HG02943 (cell line): ENCODE measurements around the gene RPL28.
"Not testable (repeated sequence)": the region's sequence is repeated elsewhere in the genome, so short reads cannot be mapped to it uniquely, and the experiment has no call there.

Experiments used
- ATAC-seq: cut with Tn5 transposase; IDR thresholded peaks from one replicate; pipeline ENCODE4 v1.9.1; 2021; ENCODE audit warnings: mild to moderate bottlenecking, low read depth, moderate library complexity; ENCODE audit not compliant: unreplicated experiment

The RPL28 gene

DNA sequence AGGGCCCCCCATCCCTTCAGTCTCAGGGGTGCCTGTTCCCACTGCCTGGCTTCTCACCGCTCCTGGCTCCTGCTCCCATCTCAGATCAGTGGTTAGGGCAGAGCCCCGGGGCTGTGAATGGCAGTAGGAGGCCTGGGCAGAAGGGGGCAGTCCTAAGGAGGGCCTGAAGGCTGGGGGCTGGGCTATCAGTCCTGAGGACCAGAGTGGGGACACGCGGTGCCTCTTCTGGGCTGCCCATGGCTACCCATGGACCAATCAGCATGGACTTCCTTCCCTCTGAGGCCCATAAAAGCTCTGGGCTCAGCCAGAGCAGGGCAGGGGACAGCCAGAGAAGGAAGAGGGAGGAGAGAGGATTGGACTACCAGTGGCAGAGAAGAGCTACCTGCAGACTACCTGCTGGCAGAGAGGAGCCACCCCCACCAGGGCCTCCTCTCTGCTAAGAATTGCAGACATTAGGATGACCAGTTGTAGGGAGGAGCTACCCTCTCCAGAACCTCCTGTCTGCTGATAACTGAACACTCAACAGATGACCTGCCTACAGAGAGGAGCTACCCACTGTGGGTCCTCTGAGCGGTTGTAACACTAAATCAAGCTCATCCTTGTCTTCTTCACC is 34.0 kb downstream of the RPL28 start:
- ATAC-seq: no peak

DNA sequence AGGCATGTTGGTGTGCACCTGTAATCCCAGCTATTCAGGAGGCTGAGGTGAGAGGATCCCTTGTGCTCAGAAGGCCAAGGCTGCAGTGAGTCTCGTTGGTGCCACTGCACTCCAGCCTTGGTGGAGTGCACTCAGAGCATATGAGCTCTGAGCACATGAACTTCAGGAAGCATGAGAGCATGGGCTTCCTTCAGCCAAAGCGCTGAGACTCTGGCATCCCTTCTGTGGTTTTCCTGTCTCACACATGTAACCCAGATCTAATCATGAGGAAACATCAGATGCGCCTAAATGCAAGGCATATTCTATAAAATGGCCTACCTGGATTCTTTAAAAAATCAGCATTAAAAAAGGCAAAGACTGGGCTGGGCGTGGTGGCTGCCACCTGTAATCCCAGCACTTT is 35.5 kb downstream of the RPL28 start:
- not testable (repeated sequence) for ATAC-seq

DNA sequence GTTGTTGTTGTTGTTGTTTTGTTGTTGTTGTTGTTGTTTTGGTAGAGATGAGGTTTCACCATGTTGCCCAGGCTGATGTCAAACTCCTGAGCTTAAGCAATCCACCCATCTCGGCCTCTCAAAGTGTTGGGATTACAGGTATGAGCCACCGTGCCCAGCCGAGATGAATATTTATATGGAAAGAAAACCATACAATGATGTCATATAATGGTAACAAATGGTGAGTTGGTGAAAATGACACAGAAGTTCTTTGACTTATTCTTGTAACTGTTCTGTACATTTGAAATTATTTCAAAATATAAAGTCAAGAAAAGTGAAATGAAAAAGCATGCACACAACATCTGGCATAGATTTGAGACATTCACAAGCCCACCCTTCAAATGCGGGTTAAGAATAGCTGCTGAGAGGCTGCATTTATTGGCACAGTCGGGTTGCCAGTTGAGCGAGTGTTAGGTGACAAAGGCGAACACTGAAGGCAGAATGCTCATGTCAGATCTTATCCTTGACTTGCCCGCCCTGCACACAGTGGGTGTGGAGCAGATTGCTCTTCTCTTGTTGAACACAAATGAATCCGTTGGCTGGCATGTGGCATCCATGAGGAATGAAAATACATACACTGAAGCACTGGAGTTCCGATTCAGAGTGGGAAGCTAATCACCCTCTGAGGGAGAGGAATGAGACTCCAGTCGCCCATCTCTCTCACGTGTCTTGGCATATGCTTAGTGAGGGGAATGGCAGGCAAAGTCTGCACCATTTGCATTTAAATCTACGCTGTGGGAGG is 37.7 kb downstream of the RPL28 start:
- no peak for ATAC-seq

DNA sequence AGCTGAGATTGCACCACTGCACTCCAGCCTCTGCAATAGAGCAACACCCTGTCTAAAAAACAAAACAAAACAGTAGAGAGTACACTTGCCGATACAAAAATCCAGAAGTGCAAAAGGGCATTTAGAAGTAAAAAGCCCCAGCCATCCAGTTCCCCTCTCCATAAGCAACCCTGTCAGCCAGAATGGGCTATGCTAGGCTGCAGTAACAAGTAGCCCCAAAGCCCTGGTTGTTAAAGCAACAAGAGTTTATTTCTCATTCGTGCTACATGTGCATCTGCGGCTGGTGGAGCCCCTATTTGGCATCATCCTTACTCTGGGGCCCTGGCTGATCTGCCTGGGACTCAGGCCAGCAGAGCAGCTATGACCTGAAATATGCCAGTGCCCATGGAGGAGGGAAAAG is 38.8 kb downstream of the RPL28 start:
- ATAC-seq: no peak

DNA sequence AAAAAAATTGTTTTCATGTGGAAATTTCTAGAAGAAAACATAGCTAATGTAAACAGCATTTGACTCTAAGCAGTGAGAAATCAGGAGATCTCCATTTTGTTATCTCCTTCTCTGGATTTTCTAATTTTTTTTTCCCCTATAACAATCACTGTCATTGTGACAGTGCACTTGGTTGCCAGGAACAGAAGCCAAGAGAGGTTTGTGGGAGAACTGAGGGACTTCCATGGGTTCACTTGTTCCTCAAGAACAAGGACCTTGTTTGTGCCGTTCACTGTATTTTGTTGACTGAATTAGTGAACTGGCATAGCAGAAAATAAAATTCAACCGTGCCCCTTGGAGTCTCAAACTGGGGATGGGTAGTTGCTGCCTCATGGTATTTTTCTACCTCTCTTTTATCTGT is 40.3 kb downstream of the RPL28 start:
- no peak for ATAC-seq

DNA sequence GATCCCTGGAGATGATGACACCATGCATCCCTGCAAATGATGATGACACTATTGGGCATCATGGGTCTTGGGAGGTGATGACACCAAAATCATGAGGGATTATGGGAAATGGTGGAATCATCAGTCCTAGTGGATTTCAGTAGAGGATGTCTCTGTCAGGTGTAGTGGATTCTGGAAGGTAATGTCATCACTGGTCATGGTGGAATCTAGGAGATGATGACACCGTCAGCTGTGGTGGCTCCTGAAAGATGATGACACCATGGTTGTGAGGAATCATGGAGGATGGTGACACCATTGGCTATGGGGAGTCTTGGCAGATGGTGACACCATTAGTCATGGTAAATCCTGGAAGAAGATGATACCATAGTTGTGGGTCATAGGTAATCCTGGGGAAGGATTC is 45.5 kb downstream of the RPL28 start:
- no peak for ATAC-seq

DNA sequence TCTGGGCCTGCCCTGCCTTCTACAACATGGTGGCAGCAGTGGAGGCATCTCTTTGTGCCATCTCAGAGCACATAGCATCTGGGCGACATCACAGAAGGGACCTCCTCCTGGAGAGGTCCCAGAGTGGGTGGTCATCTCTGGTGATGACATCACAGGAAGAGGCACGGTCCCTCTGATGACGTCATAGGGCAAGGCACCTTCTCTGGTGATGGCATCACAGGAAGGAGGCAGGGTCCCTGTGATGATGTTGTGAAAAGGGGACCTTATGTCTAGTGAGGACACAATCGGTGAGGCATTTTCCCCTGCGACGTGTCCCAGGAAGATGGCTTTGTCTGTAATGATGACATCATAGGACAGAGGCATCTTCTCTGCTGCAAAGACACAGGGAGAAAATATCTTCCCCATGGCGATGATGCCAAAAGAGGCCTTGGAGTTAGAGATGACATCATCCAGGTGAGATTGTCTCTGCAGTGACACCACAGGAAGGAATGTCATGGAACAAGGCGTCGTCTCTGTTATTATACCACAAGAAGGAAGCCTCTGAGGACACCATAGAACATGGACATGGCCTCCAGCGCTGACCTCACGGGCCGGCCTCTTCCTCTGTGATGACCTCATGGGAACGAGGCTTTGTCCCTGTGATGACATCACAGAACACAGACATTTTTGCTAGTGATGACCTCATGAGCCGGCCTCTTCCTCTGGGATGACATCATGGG is 46.7 kb downstream of the RPL28 start:
- ATAC-seq: no peak

DNA sequence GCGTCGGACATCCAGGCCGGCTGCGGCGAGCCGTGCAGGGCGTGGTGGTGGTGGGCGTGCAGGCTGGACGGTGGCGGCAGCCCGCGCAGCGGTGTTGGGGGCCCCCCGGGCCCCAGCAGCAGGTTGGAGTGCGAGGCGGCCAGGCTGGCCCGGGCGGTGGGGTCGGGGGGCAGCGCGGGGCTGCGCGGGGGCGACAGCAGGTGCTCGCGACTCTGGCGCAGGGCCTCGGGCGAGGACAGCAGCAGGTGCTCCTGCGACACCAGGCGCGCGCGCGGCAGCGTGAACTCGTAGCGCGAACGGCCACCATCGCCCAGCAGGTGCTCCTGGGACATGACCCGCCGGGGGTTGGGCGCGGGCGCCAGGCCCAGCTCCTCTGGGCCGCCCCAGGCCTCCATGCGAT is 47.6 kb downstream of the RPL28 start:
- no peak for ATAC-seq

DNA sequence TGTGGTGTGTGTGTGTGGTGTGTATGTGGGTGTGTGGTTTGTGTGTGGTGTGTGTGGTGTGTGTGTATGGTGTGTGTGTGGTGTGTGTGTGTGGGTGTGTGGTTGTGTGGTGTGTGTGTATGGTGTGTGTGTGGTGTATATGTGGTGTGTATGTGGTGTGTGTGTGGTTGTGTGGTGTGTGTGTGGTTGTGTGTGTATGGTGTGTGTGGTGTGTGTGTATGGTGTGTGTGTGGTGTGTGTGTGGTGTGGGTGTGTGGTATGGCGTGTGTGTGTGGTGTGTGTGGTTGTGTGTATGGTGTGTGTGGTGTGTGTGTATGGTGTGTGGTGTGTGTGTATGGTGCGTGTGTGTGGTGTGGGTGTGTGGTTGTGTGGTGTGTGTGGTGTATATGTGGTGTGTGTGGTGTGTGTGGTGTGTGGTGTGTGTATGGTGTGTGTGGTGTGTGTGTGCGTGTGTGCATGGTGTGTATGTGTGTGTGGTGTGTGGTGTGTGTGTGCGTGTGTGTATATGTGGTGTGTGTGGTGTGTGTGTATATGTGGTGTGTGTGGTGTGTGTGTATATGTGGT is 48.7 kb downstream of the RPL28 start:
- ATAC-seq: no peak

DNA sequence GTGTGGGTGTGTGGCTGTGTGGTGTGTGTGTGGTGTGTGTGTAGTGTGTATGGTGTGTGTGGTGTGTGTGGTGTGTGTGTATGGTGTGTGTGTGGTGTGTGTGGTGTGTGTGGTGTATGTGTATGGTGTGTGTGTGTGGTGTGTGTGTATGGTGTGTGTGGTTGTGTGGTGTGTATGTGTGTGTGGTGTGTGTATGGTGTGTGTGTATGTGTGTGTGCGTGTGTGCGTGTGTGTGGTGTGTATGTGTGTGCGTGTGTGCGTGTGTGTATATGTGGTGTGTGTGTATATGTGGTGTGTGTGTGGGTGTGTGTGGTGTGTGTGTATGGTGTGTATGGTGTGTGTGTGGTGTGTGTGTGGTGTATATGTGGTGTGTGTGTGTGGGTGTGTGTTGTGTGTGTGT is 49.3 kb downstream of the RPL28 start:
- no peak for ATAC-seq

DNA sequence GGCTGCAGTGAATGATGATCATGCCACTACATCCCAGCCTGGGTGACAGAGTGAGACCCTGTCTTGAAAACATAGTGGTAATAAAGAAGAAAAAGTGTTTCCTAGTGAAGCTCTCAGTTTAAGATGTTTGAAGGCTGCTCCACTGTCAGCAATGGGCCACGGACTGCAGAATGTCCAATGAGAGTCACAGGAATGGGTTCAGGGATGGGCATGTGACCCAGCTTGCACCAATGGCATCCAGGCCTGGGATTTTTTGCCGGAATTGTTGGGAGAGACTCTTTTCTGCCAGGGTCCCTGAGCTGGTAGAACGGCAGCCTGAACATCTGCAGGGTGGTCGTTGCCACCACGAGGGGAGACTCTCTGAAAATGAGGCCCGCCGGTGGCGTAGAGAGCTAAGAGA is 51.1 kb downstream of the RPL28 start:
- no peak for ATAC-seq

DNA sequence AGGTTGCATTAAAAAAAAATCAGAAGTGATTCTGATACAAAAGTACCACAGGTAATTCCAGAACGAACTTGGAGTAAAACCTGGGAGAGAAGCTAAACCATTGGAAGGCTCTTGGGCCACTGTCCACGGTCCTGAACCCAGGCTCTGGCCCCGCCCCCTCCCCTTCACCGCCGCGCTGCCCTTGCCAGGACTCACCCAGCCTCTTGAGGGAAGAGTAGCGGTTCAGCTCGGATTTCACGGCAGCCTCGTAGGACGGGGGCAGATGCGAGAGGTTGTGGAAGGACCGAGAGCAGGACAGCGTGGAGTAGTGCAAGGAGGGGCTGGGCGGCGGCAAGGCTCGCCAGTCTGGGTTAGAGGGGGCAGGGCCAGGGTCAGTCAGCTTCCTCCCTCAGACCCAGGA is 51.7 kb downstream of the RPL28 start:
- no peak for ATAC-seq

DNA sequence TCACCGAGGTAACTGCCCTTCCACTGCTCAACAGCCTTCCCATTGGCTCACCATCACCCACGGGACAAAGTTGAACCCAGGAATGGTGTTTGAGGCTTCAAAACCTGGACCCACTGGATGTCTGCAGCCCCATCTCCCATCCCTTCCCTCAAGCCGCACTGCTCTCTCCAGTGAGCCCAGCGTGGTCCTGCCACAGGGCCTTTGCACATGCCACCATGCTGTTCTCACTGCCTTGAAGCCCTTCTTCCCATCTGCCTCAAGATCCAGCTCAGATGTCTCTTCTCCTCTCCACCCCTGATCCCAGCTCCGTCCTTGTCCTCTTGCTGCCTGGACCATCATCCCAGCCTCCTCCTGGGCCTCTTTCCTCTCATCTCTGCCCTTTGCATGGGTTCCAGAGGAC is 53.3 kb downstream of the RPL28 start:
- no peak for ATAC-seq

DNA sequence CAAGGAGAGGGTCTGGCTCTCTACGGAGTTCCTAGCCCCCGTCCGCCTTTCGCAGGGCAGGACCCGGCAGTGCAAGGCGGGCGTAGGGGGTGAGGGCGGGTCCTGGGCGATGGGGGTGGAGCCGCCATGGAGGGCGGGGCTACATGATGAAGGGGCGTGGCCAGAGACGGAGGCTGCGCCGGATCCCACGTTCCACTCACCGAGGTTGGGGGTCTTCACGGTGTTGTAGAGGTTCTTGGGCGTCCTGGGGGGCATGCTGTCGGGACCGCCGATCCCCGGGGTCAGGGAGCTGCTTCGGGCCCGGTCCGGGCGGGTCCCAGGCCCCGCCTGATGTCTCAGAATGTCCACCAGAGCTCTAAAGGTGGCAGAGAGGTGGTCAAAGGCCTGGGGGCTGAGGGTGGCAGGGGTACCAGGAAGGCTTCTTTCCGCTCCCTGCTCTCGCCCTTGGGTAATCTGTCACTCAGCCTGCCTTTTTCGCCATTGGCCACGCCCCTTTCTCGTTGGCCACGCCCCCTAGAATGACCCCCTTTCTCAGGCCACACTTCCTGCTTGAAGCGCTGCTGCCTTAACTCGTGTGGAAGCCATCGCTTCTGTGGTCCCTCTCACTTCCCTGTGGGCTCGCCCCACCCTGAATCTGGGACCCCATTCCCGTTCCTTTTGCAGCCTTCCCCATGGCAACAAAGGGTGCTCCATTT is 54.8 kb downstream of the RPL28 start:
- no peak for ATAC-seq

DNA sequence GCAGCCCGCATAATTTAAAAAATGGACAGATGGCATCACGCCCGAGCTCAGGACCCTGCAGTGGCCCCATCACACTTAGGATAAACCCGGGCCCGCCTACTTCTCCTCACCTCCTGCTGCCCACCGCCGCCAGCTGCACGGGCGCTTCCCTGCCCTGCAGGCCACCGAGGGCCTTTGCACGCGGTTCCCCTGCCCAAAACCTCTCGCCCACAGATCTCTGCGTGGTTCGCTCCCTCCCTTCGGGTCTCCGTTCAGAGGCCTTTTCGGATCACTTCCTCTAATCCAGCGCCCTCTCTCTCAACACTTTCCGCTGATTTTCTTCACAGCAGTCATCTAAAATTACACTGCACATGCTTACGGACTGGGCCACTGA is 55.6 kb downstream of the RPL28 start:
- ATAC-seq: no peak

DNA sequence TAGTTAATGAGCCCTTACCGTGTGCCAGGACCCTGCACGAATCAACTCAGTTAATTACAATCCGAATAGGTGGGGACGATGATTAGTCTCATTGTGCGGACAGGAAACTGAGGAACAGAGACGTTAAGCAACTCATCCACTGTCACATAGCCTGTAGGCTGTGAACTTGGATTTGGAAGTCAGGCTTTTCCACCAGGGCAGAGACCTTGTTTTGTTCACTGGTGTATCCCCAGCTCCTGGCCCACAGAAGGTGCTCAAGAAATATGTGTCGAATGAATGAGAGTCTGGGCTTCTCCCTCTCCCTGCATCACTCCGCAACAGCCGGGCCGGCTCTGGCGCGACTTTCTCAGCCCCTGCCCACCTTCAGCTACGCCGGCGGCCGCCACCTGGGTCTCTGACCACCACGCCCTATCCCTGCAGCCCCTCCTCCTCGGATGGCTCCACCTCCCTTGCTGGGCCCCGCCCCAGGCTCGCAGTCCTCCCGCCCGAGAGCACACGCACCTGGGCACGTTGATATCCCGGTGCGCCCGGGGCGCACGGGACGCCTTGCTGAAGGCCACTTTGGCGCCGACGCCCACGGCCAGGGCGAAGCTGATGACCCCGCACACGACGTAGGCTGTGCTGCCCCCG is 56.1 kb downstream of the RPL28 start:
- ATAC-seq: no peak

DNA sequence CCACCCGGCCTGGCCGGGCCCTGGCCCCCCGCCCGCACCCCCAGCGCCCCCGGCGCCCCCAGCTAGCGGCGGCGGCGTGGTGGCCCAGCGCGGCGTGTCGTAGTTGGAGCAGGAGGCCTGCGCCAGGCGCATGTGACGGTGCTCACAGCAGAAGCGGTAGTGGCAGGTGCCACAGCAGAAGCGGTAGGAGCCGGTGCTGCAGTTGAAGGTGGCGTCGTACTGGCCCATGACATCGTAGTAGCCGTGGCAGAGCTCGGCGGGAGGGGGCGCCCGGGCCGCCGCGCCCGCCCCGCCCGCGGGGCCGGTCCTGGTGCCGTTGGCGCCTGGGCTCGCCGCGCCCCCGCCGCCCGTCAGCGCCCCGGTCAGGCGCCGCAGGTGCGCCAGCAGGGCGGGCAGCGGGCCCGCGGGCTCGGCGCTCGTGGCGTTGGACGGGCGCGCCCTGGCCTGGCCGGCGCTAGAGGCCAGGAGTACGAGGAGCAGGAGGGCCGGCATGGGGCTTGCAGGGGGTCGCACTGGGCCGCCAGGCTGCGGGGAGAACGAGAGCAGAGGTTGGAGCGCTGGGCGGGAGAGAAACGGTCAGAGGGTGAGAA is 56.7 kb downstream of the RPL28 start:
- no peak for ATAC-seq

DNA sequence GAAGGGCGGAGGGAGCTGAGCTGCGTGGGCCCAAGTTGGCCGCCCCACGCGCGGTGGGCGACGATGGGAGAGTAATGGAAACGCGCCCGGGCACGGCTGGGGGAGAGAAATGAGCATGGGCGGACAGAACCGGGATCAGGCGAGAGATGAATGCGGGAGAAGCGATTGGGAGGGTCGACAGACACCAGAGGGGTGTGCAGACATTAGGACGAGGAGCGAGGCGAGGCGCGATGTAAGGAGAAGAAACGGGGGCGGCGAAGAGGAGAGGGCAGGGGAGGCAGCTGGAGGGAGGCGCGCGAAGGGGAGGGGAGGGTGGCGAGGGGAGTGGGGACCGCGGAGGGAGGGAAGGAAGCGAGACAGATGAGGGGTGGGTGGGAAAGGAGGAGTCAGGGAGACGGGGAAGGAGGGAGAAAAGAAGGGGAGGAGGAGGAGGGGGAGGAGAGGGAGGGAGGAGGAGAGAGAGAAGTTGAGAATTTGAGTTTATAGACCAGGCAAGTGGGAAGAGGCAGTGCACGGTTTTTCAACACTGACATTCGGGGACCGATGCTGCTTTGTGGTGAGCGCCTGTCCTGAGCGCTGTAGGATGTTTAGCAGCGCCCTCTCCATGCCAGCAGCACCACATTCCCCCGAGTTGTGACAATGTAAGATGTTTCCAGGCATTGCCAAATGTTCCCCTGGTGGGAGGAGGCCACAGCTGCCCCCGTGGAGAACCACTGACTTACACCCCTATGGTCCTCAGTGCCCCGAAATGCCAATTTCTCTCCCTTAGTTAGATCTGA is 57.5 kb downstream of the RPL28 start, which contains the start of gene SHISA7:
TSS of gene SHISA7 (minus strand) at position 256 of the 779 bp plus-strand sequence. CDS start 437 bp downstream, outside the sequence.
- ATAC-seq: no peak

DNA sequence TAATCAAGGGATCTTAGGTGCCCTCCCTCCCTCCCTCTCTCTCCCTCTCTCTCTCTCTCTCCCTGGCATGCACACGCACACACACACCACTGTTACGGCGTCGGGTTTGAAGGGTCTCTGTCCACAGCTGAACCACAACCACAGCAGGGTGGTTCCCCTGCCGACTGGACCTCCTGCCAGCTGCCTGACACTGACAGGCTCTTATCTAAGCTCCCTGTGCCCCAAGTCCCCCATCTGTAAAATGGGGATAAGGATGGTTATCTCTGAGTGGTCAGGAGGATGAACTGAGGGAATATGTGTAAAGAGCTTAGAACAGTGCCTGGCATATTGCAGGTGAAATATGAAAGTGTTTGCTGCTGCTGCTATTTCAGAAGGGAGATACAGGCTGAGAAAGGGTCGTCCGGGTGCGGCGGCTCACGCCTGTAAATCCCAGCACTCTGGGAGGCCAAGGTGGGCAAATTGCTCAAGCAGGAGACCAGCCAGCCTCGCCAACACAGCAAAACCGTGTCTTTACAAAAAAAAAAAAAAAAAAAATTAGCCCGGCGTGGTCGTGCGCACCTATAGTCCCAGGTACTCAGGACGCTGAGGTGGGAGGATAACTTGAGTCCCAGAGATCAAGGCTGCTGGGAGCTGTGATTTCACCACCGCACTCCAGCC is 58.2 kb downstream of the RPL28 start:
- ATAC-seq: no peak
